DND-41 (cell line): ENCODE measurements around the gene RMND5A.

Experiments used
- ATAC-seq: fragments of 200-7000 bp; cut with Tn5 transposase; 3 replicates; pipeline ENCODE4 v1.9.1; 2021; ENCODE audit warnings: low read depth; ENCODE audit not compliant: insufficient read depth
- DNase-seq: peaks from one replicate; pipeline ENCODE4 v3.0.0-alpha.2; 2020
- H2AFZ ChIP-seq: 2 replicates; pipeline ENCODE4 v1.6.0; 2012; ENCODE audit warnings: low read depth, low read length
- H3K27ac ChIP-seq: 2 replicates; pipeline ENCODE4 v1.5.1; 2012; ENCODE audit warnings: low read length, inconsistent platforms
- H3K27me3 ChIP-seq: fragments of 200-600 bp; sonication (generic); 2 replicates; pipeline ENCODE4 v1.6.0; 2012; ENCODE audit warnings: low read length, mild to moderate bottlenecking, inconsistent platforms; ENCODE audit not compliant: insufficient read depth, poor library complexity
- H3K36me3 ChIP-seq: 2 replicates; pipeline ENCODE4 v1.5.1; 2012; ENCODE audit warnings: low read length, inconsistent platforms; ENCODE audit not compliant: insufficient read depth
- H3K4me1 ChIP-seq: 2 replicates; pipeline ENCODE4 v1.5.1; 2012; ENCODE audit warnings: mild to moderate bottlenecking, low read length; ENCODE audit not compliant: insufficient read depth
- H3K4me2 ChIP-seq: 2 replicates; pipeline ENCODE4 v1.6.0; 2012; ENCODE audit warnings: mild to moderate bottlenecking, moderate library complexity, low read length, inconsistent platforms; ENCODE audit not compliant: insufficient read depth
- H3K4me3 ChIP-seq, 2 experiments: fragments of 200-600 bp in 1 of 2; shearing (Covaris generic) in 1 of 2; 2 replicates each; pipeline ENCODE4 v1.5.1; 2012 to 2016; ENCODE audit warnings: inconsistent platforms in 2 of 2, low read length in 2 of 2, mild to moderate bottlenecking in 2 of 2, low read depth in 1 of 2, moderate library complexity in 1 of 2
- H3K79me2 ChIP-seq: 2 replicates; pipeline ENCODE4 v1.6.0; 2012; ENCODE audit warnings: low read length, inconsistent platforms; ENCODE audit not compliant: insufficient read depth
- H3K9ac ChIP-seq: 2 replicates; pipeline ENCODE4 v1.6.0; 2012; ENCODE audit warnings: low read depth, mild to moderate bottlenecking, inconsistent platforms, low read length, moderate library complexity
- H3K9me3 ChIP-seq: 2 replicates; pipeline ENCODE4 v1.5.1; 2012; ENCODE audit warnings: low read length, moderate library complexity, mild to moderate bottlenecking, inconsistent platforms; ENCODE audit not compliant: insufficient read depth, severe bottlenecking
- H4K20me1 ChIP-seq: 2 replicates; pipeline ENCODE4 v1.6.0; 2012; ENCODE audit warnings: low read length; ENCODE audit not compliant: insufficient read depth
- CTCF ChIP-seq: IDR thresholded peaks from 2 replicates; pipeline ENCODE4 v1.5.1; 2012; ENCODE audit warnings: borderline replicate concordance, low read length, moderate library complexity, mild to moderate bottlenecking; ENCODE audit not compliant: poor library complexity, severe bottlenecking; ENCODE audit errors: extremely low read depth
- EZH2 ChIP-seq: IDR thresholded peaks from 3 replicates; pipeline ENCODE4 v1.6.1; 2012; ENCODE audit warnings: borderline replicate concordance, low read depth, mild to moderate bottlenecking, moderate library complexity, low read length, inconsistent platforms; ENCODE audit not compliant: severe bottlenecking

Gene RMND5A

GRCh38 chr2:86809481-86810121 is 89.5 kb downstream of the RMND5A start:
- Histone ChIP-seq H2AFZ (no peak overlapping the region), H3K27ac (no peak overlapping the region), H3K9me3 (no peaks in the 10 kb centered on the region), H3K4me2 (no peak overlapping the region), H3K9ac (no peak overlapping the region), H3K4me1 (peaks cover 23% of the 10 kb centered on the region), H3K4me3 (no peak overlapping the region), H4K20me1 (no peaks in the 10 kb centered on the region), H3K27me3 (no peaks in the 10 kb centered on the region), H3K79me2 (no peaks in the 10 kb centered on the region), H3K36me3 (no peaks in the 10 kb centered on the region)
- no peak for ATAC-seq
- DNase-seq = no peak
- TF ChIP-seq EZH2 = no peak
- no peak for TF ChIP-seq CTCF

GRCh38 chr2:86815611-86816010 is 95.5 kb downstream of the RMND5A start:
- DNase-seq (peak; percentile 40), ATAC-seq (peak; percentile 87)
- Histone ChIP-seq H3K4me2 (no peak overlapping the region), H2AFZ (0 out of 2 replicates have a peak overlapping the region, but pooled peaks have one; percentile 8), H3K36me3 (no peaks in the 10 kb centered on the region), H3K27me3 (no peaks in the 10 kb centered on the region), H3K4me3 (no peak overlapping the region), H3K27ac (no peak overlapping the region), H3K4me1 (peaks cover 35% of the 10 kb centered on the region), H3K79me2 (no peaks in the 10 kb centered on the region), H4K20me1 (no peaks in the 10 kb centered on the region), H3K9ac (no peak overlapping the region), H3K9me3 (no peaks in the 10 kb centered on the region)
- TF ChIP-seq CTCF = no peak
- no peak for TF ChIP-seq EZH2

GRCh38 chr2:86818114-86818801 is 98.2 kb downstream of the RMND5A start:
- no peak overlapping the region for H3K9ac ChIP-seq
- no peak overlapping the region for H2AFZ ChIP-seq

More at GRCh38 chr2:86818114-86818801, 98.2 kb downstream of the RMND5A start:
- ATAC-seq (no peak), DNase-seq (no peak)
- no peaks in the 10 kb centered on the region for H4K20me1 ChIP-seq
- no peaks in the 10 kb centered on the region for H3K9me3 ChIP-seq
- no peaks in the 10 kb centered on the region for H3K27me3 ChIP-seq
- no peak overlapping the region for H3K4me2 ChIP-seq
- TF ChIP-seq EZH2 (no peak), CTCF (no peak)
- no peaks in the 10 kb centered on the region for H3K36me3 ChIP-seq
- H3K79me2 ChIP-seq = no peaks in the 10 kb centered on the region
- no peak overlapping the region for H3K4me3 ChIP-seq
- H3K4me1 ChIP-seq = peaks cover 43% of the 10 kb centered on the region
- no peak overlapping the region for H3K27ac ChIP-seq
